Neuronal stem cell (in vitro differentiated cells): ENCODE data around the gene A2ML1.

ENCODE experiments used
- DNase-seq: peaks from one replicate; pipeline ENCODE4 v3.0.0-alpha.2; 2013; ENCODE audit warnings: low spot score
- H2AFZ ChIP-seq: one replicate; pipeline ENCODE4 v1.6.1; 2013; ENCODE audit warnings: mild to moderate bottlenecking, low read length, inconsistent platforms
- H2AK5ac ChIP-seq: 2 replicates; pipeline ENCODE4 v1.6.1; 2013; ENCODE audit warnings: low read depth, mild to moderate bottlenecking, inconsistent platforms, low read length, moderate library complexity, mixed read lengths
- H2BK120ac ChIP-seq: 2 replicates; pipeline ENCODE4 v1.6.1; 2013; ENCODE audit warnings: low read depth, mild to moderate bottlenecking, inconsistent platforms, low read length, moderate library complexity, mixed read lengths
- H2BK12ac ChIP-seq: one replicate; pipeline ENCODE4 v1.6.1; 2013; ENCODE audit warnings: low read length, inconsistent platforms
- H2BK15ac ChIP-seq: 2 replicates; pipeline ENCODE4 v1.6.1; 2013; ENCODE audit warnings: mild to moderate bottlenecking, low read length, inconsistent platforms, mixed read lengths
- H2BK5ac ChIP-seq: one replicate; pipeline ENCODE4 v1.6.1; 2013; ENCODE audit warnings: inconsistent platforms, mild to moderate bottlenecking, low read length, moderate library complexity
- H3K14ac ChIP-seq: one replicate; pipeline ENCODE4 v1.6.1; 2013; ENCODE audit warnings: low read length, inconsistent platforms
- H3K18ac ChIP-seq: 2 replicates; pipeline ENCODE4 v1.6.1; 2013; ENCODE audit warnings: low read length, inconsistent platforms
- H3K23ac ChIP-seq: 2 replicates; pipeline ENCODE4 v1.6.1; 2013; ENCODE audit warnings: low read depth, mild to moderate bottlenecking, mixed read lengths, low read length, inconsistent platforms; ENCODE audit not compliant: poor library complexity
- H3K27ac ChIP-seq: replicated peaks from 3 replicates; pipeline ENCODE4 v1.5.1; 2013; ENCODE audit warnings: low read length, inconsistent platforms
- H3K27me3 ChIP-seq, 3 experiments: 2 replicates each; pipeline ENCODE4 v1.6.1; 2013; ENCODE audit warnings: low read length in 3 of 3, mild to moderate bottlenecking in 2 of 3, inconsistent platforms in 1 of 3, low read depth in 1 of 3, mixed read lengths in 1 of 3, moderate library complexity in 1 of 3; ENCODE audit not compliant: control insufficient read depth in 3 of 3, insufficient read depth in 3 of 3
- H3K36me3 ChIP-seq, 2 donors: replicated peaks in 1 of 2; 2 replicates each; pipeline ENCODE4 v1.6.1; 2013; ENCODE audit warnings: low read length in 2 of 2; ENCODE audit not compliant: control insufficient read depth in 2 of 2, insufficient read depth in 2 of 2
- H3K4ac ChIP-seq: 2 replicates; pipeline ENCODE4 v1.6.1; 2013; ENCODE audit warnings: inconsistent platforms, mild to moderate bottlenecking, low read length, moderate library complexity
- H3K4me1 ChIP-seq, 2 donors: 1 replicate in 1 of 2; 2 replicates in 1 of 2; pipeline ENCODE4 v1.6.1; 2013; ENCODE audit warnings: low read length in 2 of 2, low read depth in 1 of 2; ENCODE audit not compliant: control insufficient read depth in 2 of 2, insufficient read depth in 1 of 2
- H3K4me2 ChIP-seq: one replicate; pipeline ENCODE4 v1.6.1; 2013; ENCODE audit warnings: mild to moderate bottlenecking, low read length, inconsistent platforms; ENCODE audit not compliant: insufficient read depth, poor library complexity, severe bottlenecking
- H3K4me3 ChIP-seq, 2 donors: 2 replicates each; pipeline ENCODE4 v1.5.1; 2013; ENCODE audit warnings: low read length in 2 of 2, mild to moderate bottlenecking in 2 of 2, inconsistent platforms in 1 of 2, moderate library complexity in 1 of 2
- H3K79me1 ChIP-seq: one replicate; pipeline ENCODE4 v1.6.1; 2013; ENCODE audit warnings: low read depth, mild to moderate bottlenecking, inconsistent platforms, low read length, moderate library complexity
- H3K9ac ChIP-seq: one replicate; pipeline ENCODE4 v1.6.1; 2013; ENCODE audit warnings: mild to moderate bottlenecking, low read depth, low read length, inconsistent platforms; ENCODE audit not compliant: poor library complexity
- H3K9me3 ChIP-seq, 2 donors: replicated peaks in 1 of 2; 2 replicates each; pipeline versions ENCODE3 to v1.6.1; 2013; ENCODE audit warnings: low read length in 2 of 2, mild to moderate bottlenecking in 2 of 2, inconsistent platforms in 1 of 2, low read depth in 1 of 2, mixed read lengths in 1 of 2, moderate library complexity in 1 of 2; ENCODE audit not compliant: control insufficient read depth in 2 of 2, insufficient read depth in 1 of 2
- H4K8ac ChIP-seq: one replicate; pipeline ENCODE4 v1.6.1; 2013; ENCODE audit warnings: low read depth, mild to moderate bottlenecking, inconsistent platforms, low read length, moderate library complexity
- H4K91ac ChIP-seq: one replicate; pipeline ENCODE4 v1.6.1; 2013; ENCODE audit warnings: low read length, low read depth, mild to moderate bottlenecking, inconsistent platforms; ENCODE audit not compliant: poor library complexity
- WGBS, 2 donors: extraction: QIAGEN DNeasy Blood & Tissue Kit; methylation state at CpG; one replicate each; pipeline ENCODE4 v1.1.7; 2013; ENCODE audit warnings: missing lambda C conversion rate in 2 of 2, mixed read lengths in 1 of 2; ENCODE audit not compliant: insufficient read length in 2 of 2, insufficient replicate concordance in 1 of 2; ENCODE audit errors: extremely low coverage in 2 of 2; 5-methylcytosine and 5-hydroxymethylcytosine counted together

Gene A2ML1

DNA sequence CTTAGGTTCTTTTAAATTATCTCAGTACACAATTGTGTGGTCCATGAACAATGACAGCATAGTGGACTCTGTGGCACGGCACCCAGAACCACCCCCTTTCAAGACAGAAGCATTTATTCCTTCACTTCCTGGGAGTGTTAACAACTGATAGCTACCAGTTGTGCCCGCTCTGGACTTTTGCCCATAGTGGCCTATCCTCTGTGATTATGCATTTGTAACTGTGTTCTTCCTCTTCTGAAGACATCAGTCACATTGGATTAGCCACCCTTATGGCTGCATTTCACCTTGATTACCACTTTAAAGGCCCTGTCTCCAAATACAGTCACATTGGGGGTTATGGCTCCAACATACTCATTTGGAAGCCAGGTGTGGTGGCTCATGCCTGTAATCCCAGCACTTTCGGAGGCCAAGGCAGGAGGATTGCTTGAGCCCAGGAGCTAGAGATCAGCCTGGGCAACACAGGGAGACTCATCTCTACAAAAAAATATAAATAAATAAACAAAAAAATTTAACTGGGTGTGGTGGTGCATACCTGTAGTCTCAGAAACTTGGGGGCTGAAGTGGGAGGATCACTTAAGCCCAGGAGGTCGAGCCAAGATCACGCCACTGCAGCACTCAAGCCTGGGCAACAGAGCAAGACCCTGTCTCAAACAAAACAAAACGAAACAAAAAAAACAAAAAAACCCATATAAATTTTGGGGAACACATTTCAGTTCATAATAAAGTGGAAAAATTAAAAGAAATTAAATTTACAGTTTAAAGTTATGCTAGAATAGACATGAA, 64.3 kb downstream of the A2ML1 start:
- H2BK12ac ChIP-seq, result no peak overlapping the region
- no peak overlapping the region for H4K91ac ChIP-seq
- no peak overlapping the region for H3K23ac ChIP-seq
- no peak overlapping the region for H3K14ac ChIP-seq
- no peak overlapping the region for H3K4ac ChIP-seq
- H3K4me3 ChIP-seq, result no peak overlapping the region
- no peak overlapping the region for H2BK15ac ChIP-seq
- no peaks in the 10 kb centered on the region for H3K36me3 ChIP-seq
- H3K9me3 ChIP-seq, result peaks cover 0 to 1% of the 10 kb centered on the region in 2 donors
- no peaks in the 10 kb centered on the region for H3K4me1 ChIP-seq
- no peak overlapping the region for H2BK5ac ChIP-seq
- WGBS, 2 donors, result no CpG with 5 or more reads among the region's 6 CpGs
- no peak overlapping the region for H2BK120ac ChIP-seq
- no peaks in the 10 kb centered on the region for H3K79me1 ChIP-seq
- no peak overlapping the region for H2AFZ ChIP-seq
- no peak overlapping the region for H3K4me2 ChIP-seq
- H4K8ac ChIP-seq, result no peak overlapping the region
- H3K18ac ChIP-seq, result no peak overlapping the region
- no peak overlapping the region for H3K27ac ChIP-seq
- no peak for DNase-seq
- no peak overlapping the region for H2AK5ac ChIP-seq
- H3K27me3 ChIP-seq, result no peaks in the 10 kb centered on the region
- H3K9ac ChIP-seq, result no peak overlapping the region

DNA sequence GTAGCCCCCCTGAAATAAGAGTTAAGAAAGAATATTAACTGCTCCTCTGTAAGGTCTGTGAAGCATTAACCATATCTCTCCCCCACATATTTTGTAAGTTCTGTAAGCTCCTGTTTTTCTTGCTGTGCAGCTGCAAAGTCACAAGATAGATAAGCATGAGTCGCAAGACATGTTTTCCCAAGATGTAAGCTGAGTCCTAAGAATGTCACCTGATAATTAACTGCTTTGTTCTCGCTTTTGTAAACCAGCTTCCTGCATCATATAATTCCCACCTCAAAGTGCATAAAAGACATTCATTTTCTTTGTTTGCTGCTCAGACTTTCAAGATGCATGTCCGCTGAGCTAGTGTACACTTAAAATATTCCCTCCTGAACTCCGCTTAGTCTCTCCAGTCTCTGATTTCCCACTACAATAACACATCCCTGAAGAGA, 64.9 kb downstream of the A2ML1 start:
- Histone ChIP-seq H3K23ac (no peak overlapping the region), H3K4me2 (no peak overlapping the region), H2BK120ac (no peak overlapping the region), H2AFZ (no peak overlapping the region), H3K4me3 (no peak overlapping the region), H3K27me3 (no peaks in the 10 kb centered on the region), H4K8ac (no peak overlapping the region), H3K9ac (no peak overlapping the region), H2BK12ac (no peak overlapping the region), H3K27ac (no peak overlapping the region), H4K91ac (no peak overlapping the region), H3K14ac (no peak overlapping the region), H3K4ac (no peak overlapping the region), H2AK5ac (no peak overlapping the region), H3K9me3 (peaks cover 0 to 1% of the 10 kb centered on the region in 2 donors), H3K36me3 (no peaks in the 10 kb centered on the region), H3K4me1 (no peaks in the 10 kb centered on the region), H2BK5ac (no peak overlapping the region), H3K18ac (no peak overlapping the region), H2BK15ac (no peak overlapping the region), H3K79me1 (no peaks in the 10 kb centered on the region)
- no CpG with 5 or more reads among the region's 4 CpGs for WGBS, 2 donors
- no peak for DNase-seq

DNA sequence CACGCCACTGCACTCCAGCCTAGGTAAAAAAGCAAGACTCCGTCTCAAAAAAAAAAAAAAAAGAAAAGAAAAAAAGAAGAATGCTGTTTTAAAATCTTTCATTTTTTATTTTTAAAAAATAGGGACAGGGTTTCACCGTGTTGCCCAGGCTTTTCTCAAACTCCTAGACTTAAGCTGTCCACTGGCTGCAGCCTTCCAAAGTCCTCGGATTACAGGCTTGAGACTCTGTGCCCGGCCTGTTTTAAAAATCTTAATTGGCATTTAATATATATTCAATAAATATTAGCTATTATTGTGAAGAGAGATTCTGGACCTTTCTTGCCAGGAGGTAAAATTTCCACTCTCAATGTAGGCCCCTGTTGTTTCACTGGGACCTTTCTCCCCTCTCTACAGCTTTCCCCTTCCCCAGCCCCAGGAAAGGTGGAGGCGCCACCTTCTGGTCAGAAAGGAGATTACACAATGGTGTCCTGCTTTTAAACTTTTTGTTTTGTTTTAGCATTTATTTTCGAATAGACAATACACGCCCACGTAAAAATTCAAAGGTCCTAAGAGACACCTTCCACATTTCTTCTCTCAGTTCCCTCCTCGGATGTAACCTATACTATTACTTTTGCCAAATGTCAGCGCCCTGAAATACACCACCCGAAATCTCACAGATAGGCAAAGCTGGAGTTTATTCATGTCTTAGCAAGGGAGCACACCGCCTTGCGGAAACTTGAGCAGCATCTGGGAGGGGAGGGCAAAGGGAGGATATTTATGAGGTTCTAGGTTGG, 68.1 kb downstream of the A2ML1 start:
- Histone ChIP-seq H2BK12ac (no peak overlapping the region), H3K36me3 (no peaks in the 10 kb centered on the region), H3K27me3 (no peaks in the 10 kb centered on the region), H3K79me1 (no peaks in the 10 kb centered on the region), H2BK15ac (no peak overlapping the region), H3K4me2 (peak overlapping the region; percentile 22), H3K4me1 (no peaks in the 10 kb centered on the region), H4K8ac (no peak overlapping the region), H3K4ac (no peak overlapping the region), H3K18ac (no peak overlapping the region), H3K27ac (no peak overlapping the region), H3K23ac (no peak overlapping the region), H4K91ac (no peak overlapping the region), H3K9ac (no peak overlapping the region), H3K9me3 (peaks cover 0 to 1% of the 10 kb centered on the region in 2 donors), H2BK5ac (no peak overlapping the region), H2AK5ac (no peak overlapping the region), H2AFZ (peak overlapping the region; percentile 77), H3K4me3 (peak overlapping the region; percentile 23 to 39), H2BK120ac (no peak overlapping the region), H3K14ac (no peak overlapping the region)
- peak; percentile 74 for DNase-seq
- WGBS, 2 donors, result no CpG with 5 or more reads among the region's 14 CpGs

DNA sequence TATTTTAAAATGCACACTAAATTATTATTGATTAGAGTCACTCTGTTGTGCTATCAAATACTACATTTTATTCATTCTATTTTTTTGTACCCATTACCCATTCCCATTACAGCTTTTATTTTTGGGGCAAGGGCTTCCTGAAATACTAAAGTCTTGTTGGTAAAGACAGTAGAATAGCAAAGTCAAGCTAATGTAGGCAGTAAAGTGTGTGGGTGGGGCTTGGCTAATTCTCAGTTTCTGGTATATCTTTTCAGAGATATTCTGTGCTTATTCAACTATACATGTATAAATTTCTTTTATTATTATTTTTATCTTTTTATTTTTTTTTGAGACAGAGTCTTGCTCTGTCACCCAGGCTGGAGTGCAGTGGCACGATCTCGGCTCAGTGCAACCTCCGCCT, 69.6 kb downstream of the A2ML1 start:
- Histone ChIP-seq H4K8ac (no peak overlapping the region), H2BK120ac (no peak overlapping the region), H3K14ac (no peak overlapping the region), H2BK15ac (no peak overlapping the region), H3K36me3 (no peaks in the 10 kb centered on the region), H3K4me3 (no peak overlapping the region), H3K18ac (no peak overlapping the region), H3K79me1 (no peaks in the 10 kb centered on the region), H3K4ac (no peak overlapping the region), H2BK5ac (no peak overlapping the region), H2AK5ac (no peak overlapping the region), H3K23ac (no peak overlapping the region), H2AFZ (no peak overlapping the region), H2BK12ac (no peak overlapping the region), H3K9ac (no peak overlapping the region), H3K27me3 (no peaks in the 10 kb centered on the region), H3K4me2 (no peak overlapping the region), H4K91ac (no peak overlapping the region), H3K27ac (no peak overlapping the region), H3K9me3 (peaks cover 0 to 1% of the 10 kb centered on the region in 2 donors), H3K4me1 (no peaks in the 10 kb centered on the region)
- no CpG with 5 or more reads among the region's 3 CpGs for WGBS, 2 donors
- no peak for DNase-seq
